CD14-positive monocyte (primary cell): ENCODE results near the gene CADM1. TPM values are rescaled to one million over a fixed set of nuclear protein-coding genes. Genes with fewer than 3 reads are reported as not detected.

Experiments used
- DNase-seq, 3 donors: peaks; one replicate each; pipeline ENCODE4 v3.0.0-alpha.2; 2011 to 2022
- H2AFZ ChIP-seq: 2 replicates; pipeline ENCODE4 v1.6.0; 2012; ENCODE audit warnings: mild to moderate bottlenecking, low read depth, low read length, inconsistent platforms; ENCODE audit not compliant: insufficient read depth, poor library complexity, severe bottlenecking
- H3K27ac ChIP-seq, 2 donors: 1 replicate in 1 of 2; 2 replicates in 1 of 2; pipeline ENCODE4 v1.5.1; 2012 to 2013; ENCODE audit warnings: low read length in 2 of 2, control low read depth in 1 of 2, inconsistent platforms in 1 of 2, low read depth in 1 of 2, mild to moderate bottlenecking in 1 of 2
- H3K27me3 ChIP-seq, 2 donors: one replicate each; pipeline versions ENCODE4 v1.6.0 to v1.6.1; 2011 to 2013; ENCODE audit warnings: low read length in 2 of 2; ENCODE audit not compliant: control insufficient read depth in 2 of 2, insufficient read depth in 2 of 2
- H3K36me3 ChIP-seq, 2 donors: replicated peaks in 1 of 2; 1 replicate in 1 of 2; 2 replicates in 1 of 2; pipeline versions ENCODE4 v1.5.1 to v1.6.1; 2012 to 2013; ENCODE audit warnings: low read length in 2 of 2, control low read depth in 1 of 2, inconsistent platforms in 1 of 2, mild to moderate bottlenecking in 1 of 2; ENCODE audit not compliant: insufficient read depth in 2 of 2, control insufficient read depth in 1 of 2
- H3K4me1 ChIP-seq, 2 donors: 1 replicate in 1 of 2; 2 replicates in 1 of 2; pipeline versions ENCODE4 v1.5.1 to v1.6.1; 2012 to 2013; ENCODE audit warnings: low read length in 2 of 2, control low read depth in 1 of 2, inconsistent platforms in 1 of 2, mild to moderate bottlenecking in 1 of 2, moderate library complexity in 1 of 2; ENCODE audit not compliant: insufficient read depth in 2 of 2, control insufficient read depth in 1 of 2
- H3K4me2 ChIP-seq: replicated peaks from 2 replicates; pipeline ENCODE3; 2012; ENCODE audit warnings: low read length, moderate library complexity, mild to moderate bottlenecking; ENCODE audit not compliant: poor library complexity, severe bottlenecking; ENCODE audit errors: extremely low read depth
- H3K4me3 ChIP-seq, 3 experiments: fragments of 200-600 bp in 1 of 3; sonication (generic) in 1 of 3; replicated peaks in 1 of 3; 1 replicate in 2 of 3; 2 replicates in 1 of 3; pipeline ENCODE4 v1.5.1; 2011 to 2013; ENCODE audit warnings: low read length in 3 of 3, mild to moderate bottlenecking in 3 of 3, control low read depth in 2 of 3, low read depth in 2 of 3, inconsistent platforms in 1 of 3, moderate library complexity in 1 of 3
- H3K79me2 ChIP-seq: 2 replicates; pipeline ENCODE4 v1.6.0; 2012; ENCODE audit warnings: mild to moderate bottlenecking, control low read depth, inconsistent platforms, low read length, moderate library complexity; ENCODE audit not compliant: insufficient read depth
- H3K9ac ChIP-seq: 2 replicates; pipeline ENCODE4 v1.6.0; 2017; ENCODE audit warnings: low read length, mild to moderate bottlenecking; ENCODE audit not compliant: insufficient read depth, poor library complexity, severe bottlenecking
- H3K9me3 ChIP-seq, 2 donors: replicated peaks in 1 of 2; 1 replicate in 1 of 2; 2 replicates in 1 of 2; pipeline versions ENCODE4 v1.5.1 to v1.6.1; 2012 to 2013; ENCODE audit warnings: low read length in 2 of 2, control low read depth in 1 of 2; ENCODE audit not compliant: control insufficient read depth in 1 of 2, insufficient read depth in 1 of 2
- H4K20me1 ChIP-seq: 2 replicates; pipeline ENCODE4 v1.6.0; 2012; ENCODE audit warnings: mild to moderate bottlenecking, low read length, control low read depth, moderate library complexity; ENCODE audit not compliant: insufficient read depth
- H3K27ac Mint-ChIP-seq, 7 donors: one replicate each; pipeline ENCODE4 v1.8.0; 2020; ENCODE audit warnings: mild to moderate bottlenecking in 7 of 7, mixed read lengths in 7 of 7, moderate library complexity in 6 of 7, inconsistent platforms in 2 of 7
- H3K27me3 Mint-ChIP-seq, 3 donors: one replicate each; pipeline ENCODE4 v1.8.0; 2021 to 2022; ENCODE audit warnings: low read depth in 3 of 3, mild to moderate bottlenecking in 3 of 3, mixed read lengths in 3 of 3, moderate library complexity in 3 of 3, inconsistent platforms in 1 of 3
- H3K36me3 Mint-ChIP-seq, 2 donors: one replicate each; pipeline ENCODE4 v1.8.0; 2020; ENCODE audit warnings: mixed read lengths in 2 of 2, inconsistent platforms in 1 of 2, mild to moderate bottlenecking in 1 of 2
- H3K4me1 Mint-ChIP-seq: one replicate; pipeline ENCODE4 v1.8.0; 2020; ENCODE audit warnings: mild to moderate bottlenecking, mixed read lengths
- H3K4me3 Mint-ChIP-seq, 2 donors: one replicate each; pipeline ENCODE4 v1.8.0; 2020; ENCODE audit warnings: mild to moderate bottlenecking in 2 of 2, mixed read lengths in 2 of 2, moderate library complexity in 1 of 2
- H3K9me3 Mint-ChIP-seq, 7 donors: one replicate each; pipeline ENCODE4 v1.8.0; 2020 to 2022; ENCODE audit warnings: mixed read lengths in 7 of 7, mild to moderate bottlenecking in 6 of 7, moderate library complexity in 6 of 7, inconsistent platforms in 2 of 7
- CTCF ChIP-seq: fragments of 200-600 bp; IDR thresholded peaks from one replicate; pipeline ENCODE4 v1.8.0; 2022; ENCODE audit warnings: antibody characterized with exemption, mild to moderate bottlenecking
- WGBS: methylation state at CpG from one replicate; pipeline ENCODE4 v1.1.5; 2013; ENCODE audit warnings: missing lambda C conversion rate; ENCODE audit not compliant: insufficient coverage; 5-methylcytosine and 5-hydroxymethylcytosine counted together
- intact Hi-C, 2 donors: fragments of 100-400 bp; cut with micrococcal nuclease; formaldehyde crosslinking; loops; one replicate each; pipeline versions ENCODE4 v1.15.0 to v1.15.1; 2023
- polyA plus RNA-seq, 3 donors: library from polyadenylated mRNA; depleted of rRNA in 1 of 3; unstranded in 2 of 3; stranded (reverse) in 1 of 3; fragments of 300-500 nt in 2 of 3; fragments of >200 nt in 1 of 3; fragmentation: Illumina TruSeq in 2 of 3; gene quantifications; 1 replicate in 2 of 3; 2 replicates in 1 of 3; pipeline ENCODE4 v1.2.3, GENCODE V29; 2012 to 2021

The CADM1 gene
- polyA plus RNA-seq, 3 donors = not detected

- H3K4me2 ChIP-seq = no peak overlapping the region
- no peak overlapping the region for H3K4me3 ChIP-seq
- H3K36me3 ChIP-seq = no peaks in the 10 kb centered on the region
- Mint-ChIP-seq H3K4me3 (no peak overlapping the region), H3K36me3 (no peaks in the 10 kb centered on the region), H3K27me3 (peaks cover 0 to 2% (median 1%) of the 10 kb centered on the region in 3 donors), H3K4me1 (no peaks in the 10 kb centered on the region), H3K9me3 (peaks cover 5 to 9% (median 7%) of the 10 kb centered on the region in 7 donors), H3K27ac (no peak overlapping the region)
- H2AFZ ChIP-seq = no peak overlapping the region
- no CpG with 5 or more reads among the region's 3 CpGs for WGBS
- no peak overlapping the region for H3K9ac ChIP-seq
- no peaks in the 10 kb centered on the region for H3K4me1 ChIP-seq
- no peaks in the 10 kb centered on the region for H3K79me2 ChIP-seq
- no peak for TF ChIP-seq CTCF
- DNase-seq = no peak
- intact Hi-C loops = no loop called here
- no peaks in the 10 kb centered on the region for H3K27me3 ChIP-seq
- no peak overlapping the region for H3K27ac ChIP-seq
- no peaks in the 10 kb centered on the region for H4K20me1 ChIP-seq
- peaks cover 5 to 10% of the 10 kb centered on the region in 2 donors for H3K9me3 ChIP-seq
Observed at GRCh38 chr11:115452241-115452640, 52.0 kb downstream of the CADM1 start.

- intact Hi-C loops = no loop called here
- H3K79me2 ChIP-seq = no peaks in the 10 kb centered on the region
- H4K20me1 ChIP-seq = no peaks in the 10 kb centered on the region
- Mint-ChIP-seq H3K27ac (no peak overlapping the region), H3K4me1 (no peaks in the 10 kb centered on the region), H3K27me3 (peaks cover 0 to 2% (median under 1%) of the 10 kb centered on the region in 3 donors), H3K4me3 (no peak overlapping the region), H3K9me3 (peaks cover 7 to 14% (median 11%) of the 10 kb centered on the region in 7 donors), H3K36me3 (no peaks in the 10 kb centered on the region)
- no peak overlapping the region for H3K9ac ChIP-seq
- no peak overlapping the region for H3K27ac ChIP-seq
- H3K4me1 ChIP-seq = no peaks in the 10 kb centered on the region
- H3K4me3 ChIP-seq = no peak overlapping the region
- peaks cover 9 to 21% of the 10 kb centered on the region in 2 donors for H3K9me3 ChIP-seq
- TF ChIP-seq CTCF = no peak
- no peaks in the 10 kb centered on the region for H3K36me3 ChIP-seq
- no peak overlapping the region for H2AFZ ChIP-seq
- H3K4me2 ChIP-seq = no peak overlapping the region
- no CpG with 5 or more reads among the region's 4 CpGs for WGBS
- DNase-seq = no peak
- no peaks in the 10 kb centered on the region for H3K27me3 ChIP-seq
Observed at GRCh38 chr11:115450519-115450918, 53.7 kb downstream of the CADM1 start.
